Lung (tissue), 12 donors: ENCODE data around the gene MRM2. TPM values are rescaled to one million over a fixed set of nuclear protein-coding genes. Genes with fewer than 3 reads are reported as not detected.

Source experiments
- ATAC-seq: fragments of 200-7000 bp; cut with Tn5 transposase; one replicate; pipeline ENCODE4 v1.9.1; 2020; ENCODE audit warnings: moderate number of reproducible peaks; ENCODE audit not compliant: insufficient read depth, low FRiP score
- DNase-seq, 3 donors: peaks; one replicate each; pipeline ENCODE4 v3.0.0-alpha.2; 2013 to 2017
- H3K27ac ChIP-seq, 2 donors: one replicate each; pipeline ENCODE4 v1.5.1; 2013; ENCODE audit warnings: mild to moderate bottlenecking in 2 of 2, moderate library complexity in 2 of 2, control low read depth in 1 of 2, inconsistent platforms in 1 of 2, low read depth in 1 of 2, low read length in 1 of 2
- H3K27me3 ChIP-seq, 3 donors: one replicate each; pipeline ENCODE4 v1.5.1; 2013; ENCODE audit warnings: low read length in 2 of 3; ENCODE audit not compliant: control insufficient read depth in 3 of 3, insufficient read depth in 3 of 3
- H3K36me3 ChIP-seq, 4 donors: one replicate each; pipeline ENCODE4 v1.5.1; 2013; ENCODE audit warnings: low read length in 4 of 4, mild to moderate bottlenecking in 1 of 4, moderate library complexity in 1 of 4; ENCODE audit not compliant: control insufficient read depth in 4 of 4, insufficient read depth in 4 of 4
- H3K4me1 ChIP-seq, 5 donors: one replicate each; pipeline ENCODE4 v1.5.1; 2013; ENCODE audit warnings: low read length in 5 of 5, mild to moderate bottlenecking in 2 of 5, moderate library complexity in 1 of 5; ENCODE audit not compliant: control insufficient read depth in 5 of 5, insufficient read depth in 5 of 5
- H3K4me3 ChIP-seq: one replicate; pipeline ENCODE4 v1.5.1; 2013; ENCODE audit warnings: mild to moderate bottlenecking, control low read depth, moderate library complexity
- H3K9ac ChIP-seq, 2 donors: one replicate each; pipeline ENCODE4 v1.5.1; 2013; ENCODE audit warnings: low read length in 2 of 2, control low read depth in 1 of 2; ENCODE audit not compliant: insufficient read depth in 1 of 2
- H3K9me3 ChIP-seq, 4 donors: one replicate each; pipeline ENCODE4 v1.5.1; 2013; ENCODE audit warnings: low read length in 3 of 4, mild to moderate bottlenecking in 1 of 4, moderate library complexity in 1 of 4; ENCODE audit not compliant: control insufficient read depth in 4 of 4, insufficient read depth in 3 of 4
- CTCF ChIP-seq: IDR thresholded peaks from 2 replicates; pipeline ENCODE4 v1.5.1; 2012; ENCODE audit warnings: mild to moderate bottlenecking; ENCODE audit errors: control extremely low read depth, extremely low read depth
- WGBS, 2 donors: extraction: QIAGEN DNeasy Blood & Tissue Kit; methylation state at CpG; one replicate each; pipeline ENCODE4 v1.1.7; 2013; 5-methylcytosine and 5-hydroxymethylcytosine counted together
- polyA plus RNA-seq, 2 donors: library from polyadenylated mRNA; stranded (reverse); fragments of 200-250 nt; gene quantifications; one replicate each; pipeline ENCODE4 v1.2.1, GENCODE V29; 2013
- total RNA-seq, 2 donors: library from RNA; depleted of rRNA in 1 of 2; stranded (reverse); fragments of >200 nt in 1 of 2; gene quantifications; one replicate each; pipeline ENCODE4 v1.2.1, GENCODE V29; 2014 to 2021
- donor health status: control.
- donor health status: control.
- donor health status: Bipolar disorder and iron deficiency.
- donor health status: healthy.
- donor health status: DM: yes; HTN: yes; CAD: no.

MRM2 gene
- total and polyA plus RNA-seq, 4 donors = 18.7 to 25.5 (median 23.1) TPM

GRCh38 chr7:2245883-2246675, 4.1 kb upstream of the MRM2 start:
- 22 to 47% methylated on average over 22 of the region's 22 CpGs for WGBS, 2 donors
- Histone ChIP-seq H3K9me3 (no peaks in the 10 kb centered on the region), H3K4me3 (no peak overlapping the region), H3K27me3 (no peaks in the 10 kb centered on the region), H3K4me1 (peaks cover 0 to 18% (median 0%) of the 10 kb centered on the region in 5 donors), H3K36me3 (peaks cover 0 to 5% (median 0%) of the 10 kb centered on the region in 4 donors), H3K9ac (no peak overlapping the region), H3K27ac (no peak overlapping the region)
- TF ChIP-seq CTCF = no peak
- peak in 2 of 3 donors; percentile 40 to 60 for DNase-seq
- ATAC-seq = no peak

GRCh38 chr7:2244404-2244995, 2.5 kb upstream of the MRM2 start:
- Histone ChIP-seq H3K4me3 (no peak overlapping the region), H3K27me3 (no peaks in the 10 kb centered on the region), H3K9ac (no peak overlapping the region), H3K36me3 (peaks cover 0 to 5% (median under 1%) of the 10 kb centered on the region in 4 donors), H3K27ac (no peak overlapping the region), H3K9me3 (no peaks in the 10 kb centered on the region), H3K4me1 (peaks cover 0 to 22% (median 3%) of the 10 kb centered on the region in 5 donors)
- no peak for ATAC-seq
- DNase-seq = no peak
- 72 to 82% methylated on average over 25 of the region's 25 CpGs for WGBS, 2 donors
- TF ChIP-seq CTCF = no peak

- Histone ChIP-seq H3K9ac (no peak overlapping the region), H3K4me1 (peaks cover 0 to 22% (median 3%) of the 10 kb centered on the region in 5 donors), H3K9me3 (no peaks in the 10 kb centered on the region), H3K36me3 (peaks cover under 1 to 10% (median 7%) of the 10 kb centered on the region in 4 donors), H3K27ac (no peak overlapping the region), H3K4me3 (no peak overlapping the region), H3K27me3 (no peaks in the 10 kb centered on the region)
- 91 to 93% methylated on average over 12 of the region's 12 CpGs for WGBS, 2 donors
- TF ChIP-seq CTCF = no peak
- no peak for ATAC-seq
- no peak for DNase-seq
These were observed 1.5 kb upstream of the MRM2 start for GRCh38 chr7:2243458-2243857.
